ENCODE data around the gene TMEM178A. TPM values are rescaled to one million over a fixed set of nuclear protein-coding genes. Genes with fewer than 3 reads are reported as not detected.

Gene TMEM178A
- total and polyA plus RNA-seq, 2 of the 8 experiments (the other 6 are each of a cell fraction or from before 2014, with no cell fraction given), result 11.2 to 14.9 TPM

GRCh38 chr2:39667104-39667885 lies 1.6 kb downstream of the TMEM178A start:
- H3K23ac ChIP-seq (ENCODE audit: insufficient read length), result no peak overlapping the region
- no peak overlapping the region for H3K4ac ChIP-seq (replicated peaks; ENCODE audit: insufficient read length, low read depth, low read length)
- no peak overlapping the region for H4K91ac ChIP-seq (replicated peaks; ENCODE audit: insufficient read length, low read length)
- no peak overlapping the region for H2BK120ac ChIP-seq (replicated peaks; ENCODE audit: low read depth, low read length)
- no peak overlapping the region for H3K56ac ChIP-seq (replicated peaks; ENCODE audit: insufficient read length, low read depth, low read length)
- H3K9me3 ChIP-seq (ENCODE audit: insufficient read depth in 2 of 2, low read depth in 1 of 2, low read length in 1 of 2), result no peaks in the 10 kb centered on the region
- H3K9ac ChIP-seq (replicated peaks in 1 of 4; ENCODE audit: extremely low read depth in 1 of 4, low read depth in 3 of 4, low read length in 3 of 4), result no peak overlapping the region
- H2BK20ac ChIP-seq (ENCODE audit: low read length), result no peak overlapping the region
- CTCF ChIA-PET (ENCODE audit: partially characterized antibody), result interaction anchor here (1.2 kb wide), 2 partner anchors 10 to 159 kb away, joined by 3 read pairs; no protein-coding TSS in a partner anchor
- peak overlapping the region; percentile 64 to 87 (median 74); a peak in 7 of 8 replicates for H3K4me3 ChIP-seq (ENCODE audit: extremely low read depth in 1 of 4, insufficient read depth in 2 of 4, low read depth in 3 of 4, low read length in 4 of 4)
- H3K4me1 ChIP-seq (replicated peaks in 1 of 4; ENCODE audit: control insufficient read depth in 3 of 4, insufficient read depth in 4 of 4, low read length in 3 of 4), result peaks cover 0 to 8% (median 1%) of the 10 kb centered on the region in 4 experiments; a peak in 2 of 7 replicates
- no peak for DNase-seq (ENCODE audit: low read depth in 1 of 2, low spot score in 2 of 2)
- 45% methylated on average over 7 of the region's 7 CpGs; no CpG with 5 or more reads in 1 of the 2 experiments for WGBS, 2 experiments (ENCODE audit: extremely low coverage in 1 of 2, insufficient coverage in 1 of 2, insufficient read length in 1 of 2, insufficient replicate concordance in 2 of 2, low coverage in 1 of 2, low lambda C conversion rate in 2 of 2, missing lambda C conversion rate in 1 of 2)
- peak overlapping the region; percentile 90 to 96 for H3K4me2 ChIP-seq (ENCODE audit: insufficient read depth in 1 of 2, low read depth in 2 of 2, low read length in 2 of 2)
- 0 out of 2 replicates have a peak overlapping the region, but pooled peaks have one; percentile 18 for H2AFZ ChIP-seq (ENCODE audit: low read length)
- peaks cover 10% of the 10 kb centered on the region for H3K23me2 ChIP-seq (ENCODE audit: low read depth, low read length)
- H2BK15ac ChIP-seq (ENCODE audit: low read length), result no peak overlapping the region
- no peaks in the 10 kb centered on the region for H4K20me1 ChIP-seq (replicated peaks in 1 of 2; ENCODE audit: control insufficient read depth in 1 of 2, insufficient read depth in 2 of 2, low read length in 2 of 2)
- no peak for FAIRE-seq
- no peak overlapping the region for H2BK12ac ChIP-seq (ENCODE audit: low read depth, low read length)
- no peak overlapping the region for H2AK5ac ChIP-seq (ENCODE audit: low read depth, low read length)
- peaks cover 0 to 22% (median 19%) of the 10 kb centered on the region in 4 experiments; a peak in 5 of 7 replicates for H3K27me3 ChIP-seq (replicated peaks in 1 of 4; ENCODE audit: control insufficient read depth in 3 of 4, extremely low read depth in 1 of 4, insufficient read depth in 3 of 4, low read length in 3 of 4)
- POLR2A ChIA-PET (ENCODE audit: partially characterized antibody), result interaction anchor here (1.2 kb wide), 1 partner anchor 9 kb away, joined by 5 read pairs; no protein-coding TSS in a partner anchor
- no peaks in the 10 kb centered on the region; the same call in 1 of the 2 replicates for H3K79me1 ChIP-seq (ENCODE audit: low read depth, low read length)
- H3K18ac ChIP-seq (ENCODE audit: extremely low read depth, low read length), result peak overlapping the region; percentile 21; the same call in 1 of the 2 replicates
- H3K14ac ChIP-seq (ENCODE audit: insufficient read length), result no peak overlapping the region
- TF ChIP-seq TEAD4 (IDR thresholded peaks at IDR 0.05; ENCODE audit: low read depth, low read length), result no peak
- TF ChIP-seq RNF2 (IDR thresholded peaks at IDR 0.05; ENCODE audit: borderline replicate concordance, low read depth, low read length, missing control alignments, poor library complexity, severe bottlenecking), result peak; percentile 11
- H3K27ac ChIP-seq (ENCODE audit: low read depth, low read length), result no peak overlapping the region
- no peak overlapping the region for H2BK5ac ChIP-seq (ENCODE audit: low read depth, low read length)
- no peaks in the 10 kb centered on the region for H3K36me3 ChIP-seq (ENCODE audit: control insufficient read depth in 2 of 4, insufficient read depth in 4 of 4, low read length in 3 of 4)
- no peak overlapping the region for H4K8ac ChIP-seq (ENCODE audit: extremely low read depth, insufficient read depth, low read length)
- no peak overlapping the region for H4K5ac ChIP-seq (ENCODE audit: insufficient read length, low read depth, low read length)
- no peaks in the 10 kb centered on the region for H3K79me2 ChIP-seq (ENCODE audit: control insufficient read depth in 1 of 2, insufficient read depth in 2 of 2, low read length in 2 of 2)

All from H1 (cell line).